HCT116 (cell line): ENCODE measurements around the gene CTSW. TPM values are rescaled to one million over a fixed set of nuclear protein-coding genes. Genes with fewer than 3 reads are reported as not detected.
A peak's percentile ranks its signal among the peaks of the same experiment; 100 is the strongest.

Experiments used
- ATAC-seq: fragments of 200-7000 bp; cut with Tn5 transposase; 2 replicates; pipeline ENCODE4 v1.9.1; 2020; ENCODE audit warnings: mild to moderate bottlenecking, moderate library complexity
- BruUV-seq: library from RNA; stranded (reverse); fragments of 400-500 nt; replicated peaks from 2 replicates; lab custom pipeline; 2021; lab: Mats Ljungman, UMichigan
- CTCF ChIA-PET: fragments of 300-600 bp; sonication (Branson Sonifier 250); formaldehyde crosslinking; loops from one replicate; lab custom pipeline; 2021; ENCODE audit warnings: antibody characterized with exemption; lab: Charles Lee
- POLR2A ChIA-PET: fragments of 300-600, 350-600 bp; sonication (Branson Sonifier 250); formaldehyde crosslinking; loops from one replicate; lab custom pipeline; 2021; ENCODE audit warnings: antibody characterized with exemption; lab: Charles Lee
- RAD21 ChIA-PET, 2 experiments: fragments of 300-600 bp; sonication (Branson Sonifier 250); formaldehyde crosslinking; loops; one replicate each; lab custom pipeline; 2023; ENCODE audit warnings: low total read pairs in 2 of 2; ENCODE audit not compliant: uncharacterized antibody in 2 of 2, unreplicated experiment in 2 of 2, low non-redundant PET in 1 of 2; lab: Charles Lee
- DNase-seq: peaks from one replicate; pipeline ENCODE4 v3.0.0-alpha.2; 2010; ENCODE audit warnings: low read depth, low spot score
- H2AFZ ChIP-seq: fragments of 200-600 bp; shearing (Covaris generic), sonication (generic); 2 replicates; pipeline ENCODE4 v1.6.1; 2017; ENCODE audit warnings: low read depth, mixed run types, mixed read lengths, antibody characterized with exemption, low read length; ENCODE audit not compliant: poor library complexity, severe bottlenecking
- H3K27ac ChIP-seq: 2 replicates; pipeline ENCODE4 v1.5.1; 2012; ENCODE audit warnings: low read depth, low read length
- H3K27me3 ChIP-seq: fragments of 200-600 bp; sonication (generic); 2 replicates; pipeline ENCODE4 v1.6.1; 2016; ENCODE audit warnings: mixed run types, low read length, mixed read lengths; ENCODE audit not compliant: insufficient read depth
- H3K36me3 ChIP-seq, 2 experiments: fragments of 200-500 bp in 1 of 2; fragments of 200-600 bp in 1 of 2; sonication (Bioruptor generic) in 1 of 2; sonication (generic) in 1 of 2; 2 replicates each; pipeline versions ENCODE4 v1.5.1 to v1.6.1; 2014 to 2016; ENCODE audit warnings: low read length in 2 of 2, inconsistent platforms in 1 of 2, mixed read lengths in 1 of 2, mixed run types in 1 of 2; ENCODE audit not compliant: insufficient read depth in 2 of 2, control insufficient read depth in 1 of 2
- H3K4me1 ChIP-seq, 2 experiments: fragments of 200-600 bp in 1 of 2; sonication (generic) in 1 of 2; 2 replicates each; pipeline versions ENCODE4 v1.5.1 to v1.6.1; 2012 to 2017; ENCODE audit warnings: low read length in 2 of 2, inconsistent platforms in 1 of 2, mild to moderate bottlenecking in 1 of 2, mixed read lengths in 1 of 2, mixed run types in 1 of 2, moderate library complexity in 1 of 2; ENCODE audit not compliant: insufficient read depth in 2 of 2, control insufficient read depth in 1 of 2
- H3K4me2 ChIP-seq: fragments of 200-600 bp; sonication (generic); 2 replicates; pipeline ENCODE4 v1.6.1; 2017; ENCODE audit warnings: mixed run types, low read length, mixed read lengths
- H3K4me3 ChIP-seq, 2 experiments: fragments of 200-600 bp in 1 of 2; sonication (generic) in 1 of 2; replicated peaks in 1 of 2; 2 replicates each; pipeline ENCODE4 v1.5.1; 2011 to 2016; ENCODE audit warnings: low read length in 2 of 2, control low read depth in 1 of 2, low read depth in 1 of 2, mild to moderate bottlenecking in 1 of 2, mixed read lengths in 1 of 2, mixed run types in 1 of 2
- H3K79me2 ChIP-seq: fragments of 200-600 bp; sonication (generic); 2 replicates; pipeline ENCODE4 v1.6.1; 2017; ENCODE audit warnings: mild to moderate bottlenecking, mixed run types, low read length, moderate library complexity, mixed read lengths; ENCODE audit not compliant: insufficient read depth
- H3K9ac ChIP-seq: fragments of 200-600 bp; sonication (generic); 2 replicates; pipeline ENCODE4 v1.6.1; 2016; ENCODE audit warnings: low read length, mixed read lengths
- H3K9me2 ChIP-seq: fragments of 200-600 bp; sonication (generic), shearing (Covaris generic); 2 replicates; pipeline ENCODE4 v1.6.1; 2017; ENCODE audit warnings: mixed run types, mild to moderate bottlenecking, moderate library complexity; ENCODE audit not compliant: insufficient read depth
- H3K9me3 ChIP-seq, 2 experiments: fragments of 200-500 bp in 1 of 2; fragments of 200-600 bp in 1 of 2; sonication (Bioruptor generic) in 1 of 2; sonication (generic) in 1 of 2; 2 replicates each; pipeline ENCODE4 v1.6.1; 2014 to 2017; ENCODE audit warnings: low read length in 2 of 2, mixed read lengths in 2 of 2, inconsistent platforms in 1 of 2, low read depth in 1 of 2, mild to moderate bottlenecking in 1 of 2, mixed run types in 1 of 2, moderate library complexity in 1 of 2; ENCODE audit not compliant: control insufficient read depth in 1 of 2, insufficient read depth in 1 of 2
- H4K20me1 ChIP-seq: fragments of 200-600 bp; sonication (generic), shearing (Covaris generic); 2 replicates; pipeline ENCODE4 v1.6.1; 2017; ENCODE audit warnings: mixed run types, mild to moderate bottlenecking, moderate library complexity; ENCODE audit not compliant: insufficient read depth
- CTCF ChIP-seq, 3 experiments: fragments of 200-600 bp in 1 of 3; sonication (generic) in 1 of 3; IDR thresholded peaks in 2 of 3; conservative IDR thresholded peaks in 1 of 3; 2 replicates each; pipeline ENCODE4 v1.5.1; 2012 to 2017; ENCODE audit warnings: low read depth in 2 of 3, low read length in 2 of 3, antibody characterized with exemption in 1 of 3, borderline replicate concordance in 1 of 3, control low read depth in 1 of 3, mild to moderate bottlenecking in 1 of 3, mixed read lengths in 1 of 3, mixed run types in 1 of 3, moderate library complexity in 1 of 3; ENCODE audit not compliant: insufficient read depth in 1 of 3
- POLR2A ChIP-seq: IDR thresholded peaks from 2 replicates; pipeline ENCODE4 v1.7.0; 2011; ENCODE audit warnings: borderline replicate concordance; ENCODE audit not compliant: insufficient read depth, insufficient read length; ENCODE audit errors: extremely low read depth
- POLR2AphosphoS5 ChIP-seq: IDR thresholded peaks from 2 replicates; pipeline ENCODE4 v1.6.1; 2011; ENCODE audit warnings: mild to moderate bottlenecking, low read depth, low read length, moderate library complexity
- TCF7L2 ChIP-seq: IDR thresholded peaks from 2 replicates; pipeline ENCODE4 v1.7.0; 2011; ENCODE audit warnings: borderline replicate concordance, inconsistent platforms; ENCODE audit not compliant: insufficient read depth, insufficient read length; ENCODE audit errors: extremely low read depth
- YY1 ChIP-seq: IDR thresholded peaks from 2 replicates; pipeline ENCODE4 v1.6.1; 2011; ENCODE audit warnings: low read length, low read depth, moderate library complexity, mild to moderate bottlenecking; ENCODE audit not compliant: insufficient replicate concordance; ENCODE audit errors: extremely low read depth
- ZFX ChIP-seq: fragments of 450-650 bp; IDR thresholded peaks from 2 replicates; pipeline ENCODE4 v1.6.1; 2017
- ZNF274 ChIP-seq: fragments of 200-500 bp; sonication (Bioruptor generic); IDR thresholded peaks from 2 replicates; pipeline ENCODE4 v1.6.1; 2014; ENCODE audit warnings: mild to moderate bottlenecking, low read depth, low read length, inconsistent platforms
- intact Hi-C: fragments of 100-400 bp; cut with micrococcal nuclease; formaldehyde crosslinking; loops from 2 replicates; pipeline ENCODE4 v1.10.0; 2022
- total RNA-seq: library from RNA; stranded (reverse); gene quantifications from one replicate; pipeline ENCODE4 v1.2.1, GENCODE V29; 2021; ENCODE audit not compliant: unreplicated experiment

CTSW gene
- total RNA-seq, 1 experiment from 2014 or later, result not detected

GRCh38 chr11:65911682-65912568, 32.3 kb downstream of the CTSW start:
- Histone ChIP-seq H3K4me1 (peaks cover 59 to 97% of the 10 kb centered on the region in 2 experiments), H2AFZ (no peak overlapping the region), H3K9ac (peak overlapping the region; percentile 75), H3K9me2 (no peaks in the 10 kb centered on the region), H3K36me3 (no peaks in the 10 kb centered on the region), H4K20me1 (no peaks in the 10 kb centered on the region), H3K4me3 (peak overlapping the region; percentile 7 to 25; a peak in 2 of 4 replicates), H3K9me3 (no peaks in the 10 kb centered on the region), H3K4me2 (peak overlapping the region; percentile 96), H3K27ac (peak overlapping the region; percentile 75), H3K27me3 (no peaks in the 10 kb centered on the region), H3K79me2 (peaks cover 12% of the 10 kb centered on the region)
- BruUV-seq, result TSS peak; percentile 52
- intact Hi-C loops, result no loop called here
- ATAC-seq, result peak; percentile 28
- peak in 2 of 3 experiments; percentile 40 to 44; a peak in 4 of 6 replicates for TF ChIP-seq CTCF (IDR thresholded peaks at IDR 0.05 in 2 of 3, conservative IDR thresholded peaks at IDR 0.05 in 1 of 3; ENCODE audit: borderline replicate concordance in 1 of 3, insufficient read depth in 1 of 3, low read depth in 2 of 3, low read length in 2 of 3)
- TF ChIP-seq ZNF274, result no peak
- peak; percentile 52 for TF ChIP-seq POLR2A
- no peak for TF ChIP-seq ZFX
- TF ChIP-seq YY1, result peak; percentile 22
- TF ChIP-seq POLR2AphosphoS5, result peak; percentile 71
- peak; percentile 4 for TF ChIP-seq TCF7L2
- POLR2A ChIA-PET, result interaction anchor here (1.0 to 4.8 kb wide), 6 partner anchors 9 to 54 kb away, joined by 3 to 39 read pairs (median 8); partner anchors contain the start of genes CCDC85B, CFL1, FIBP and FOSL1
- CTCF ChIA-PET, result interaction anchor here (2.3 to 2.9 kb wide), 2 partner anchors 19 to 23 kb away, joined by 16 to 19 read pairs; partner anchors contain the start of genes CCDC85B and FIBP
- RAD21 ChIA-PET, result interaction anchor here in 1 of 2 experiments (0.7 kb wide), 1 partner anchor 24 kb away, joined by 3 read pairs; the partner anchor contains the start of gene FIBP
- peak; percentile 72 for DNase-seq
